ENCODE data around the gene OSBPL9.
"Not testable (repeated sequence)": the region's sequence is repeated elsewhere in the genome, so short reads cannot be mapped to it uniquely, and the experiment has no call there.

Gene OSBPL9

GRCh38 chr1:51799372-51799771 lies 182.5 kb downstream of the OSBPL9 start:
- no peak for DNase-seq

DNA sequence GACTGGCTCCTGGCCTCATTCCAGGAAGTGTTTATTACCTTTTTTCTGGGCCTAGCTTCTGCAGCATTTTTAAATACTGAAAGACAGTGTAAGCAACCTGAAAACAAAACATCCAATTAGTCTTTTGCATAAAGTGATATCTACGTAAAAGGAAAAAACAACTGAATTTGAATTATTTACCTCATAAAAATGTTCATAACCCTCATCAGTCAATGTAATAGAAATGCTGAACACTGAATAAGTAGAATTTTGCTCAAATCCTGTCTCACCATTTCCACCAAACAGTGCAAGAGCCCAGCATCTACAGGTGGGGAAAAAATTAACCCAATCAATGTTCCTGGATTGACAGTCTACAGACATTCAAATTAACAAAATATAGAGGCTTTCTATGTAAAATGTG lies 197.6 kb downstream of the OSBPL9 start:
- no peak for DNase-seq

DNA sequence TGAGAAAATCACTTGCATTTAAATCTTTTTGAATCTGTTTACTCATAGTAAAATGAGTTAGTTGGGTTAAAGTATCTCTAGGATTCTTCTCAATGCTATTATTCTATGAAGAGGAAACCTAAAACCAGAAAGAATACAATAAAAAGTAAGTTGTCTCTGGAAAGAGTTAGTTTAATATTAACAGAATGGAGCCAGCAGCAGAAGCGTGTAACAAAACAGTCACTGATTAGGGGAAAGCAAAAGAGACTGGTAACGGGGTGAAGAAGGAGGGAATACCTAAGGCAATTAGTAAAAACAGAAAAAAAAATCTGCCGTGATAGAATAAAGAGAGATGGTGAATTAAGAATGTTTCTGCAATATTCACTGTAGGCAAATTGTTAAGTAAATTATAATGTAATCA lies 201.6 kb downstream of the OSBPL9 start:
- DNase-seq = no peak

GRCh38 chr1:51819021-51819420 lies 202.1 kb downstream of the OSBPL9 start:
- DNase-seq = not testable (repeated sequence)

DNA sequence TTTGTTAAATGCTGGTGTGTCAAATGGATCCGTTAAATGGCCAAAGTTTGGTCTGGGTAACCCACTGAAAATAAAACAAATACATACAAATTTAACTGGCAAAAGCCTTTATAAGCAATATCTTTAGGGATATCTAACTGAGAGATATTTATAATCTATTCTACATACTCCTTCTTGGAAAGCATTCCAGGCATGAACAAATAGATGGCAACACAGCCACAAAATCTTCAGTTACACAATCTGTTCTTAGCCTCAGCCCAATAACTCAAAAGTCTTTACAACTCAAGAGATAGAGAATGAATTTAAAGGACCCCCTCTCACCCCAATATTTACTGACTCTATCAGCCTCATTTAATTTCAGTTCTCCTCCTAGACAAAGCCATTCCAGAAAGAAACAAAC lies 202.9 kb downstream of the OSBPL9 start:
- no peak for DNase-seq

DNA sequence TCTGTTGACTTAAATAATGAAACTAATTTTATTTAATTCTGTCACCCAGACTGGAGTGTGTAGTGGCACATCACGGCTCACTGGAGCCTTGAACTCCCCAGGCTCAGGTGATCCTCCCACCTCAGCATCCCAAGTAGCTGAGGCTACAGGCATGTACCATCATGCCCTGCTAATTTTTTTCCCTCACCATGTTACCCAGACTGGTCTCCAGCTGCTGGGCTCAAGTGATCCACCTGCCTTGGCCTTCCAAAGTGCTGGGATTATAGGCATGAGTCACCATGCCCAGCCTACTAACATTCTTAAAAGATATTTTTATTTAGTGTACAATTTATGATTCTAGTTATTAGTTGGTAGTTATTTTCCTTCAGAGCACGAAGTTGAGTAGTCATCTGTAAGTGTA lies 212.2 kb downstream of the OSBPL9 start:
- DNase-seq = no peak

- DNase-seq = no peak
Observed at GRCh38 chr1:51833700-51834099, 216.8 kb downstream of the OSBPL9 start.

DNA sequence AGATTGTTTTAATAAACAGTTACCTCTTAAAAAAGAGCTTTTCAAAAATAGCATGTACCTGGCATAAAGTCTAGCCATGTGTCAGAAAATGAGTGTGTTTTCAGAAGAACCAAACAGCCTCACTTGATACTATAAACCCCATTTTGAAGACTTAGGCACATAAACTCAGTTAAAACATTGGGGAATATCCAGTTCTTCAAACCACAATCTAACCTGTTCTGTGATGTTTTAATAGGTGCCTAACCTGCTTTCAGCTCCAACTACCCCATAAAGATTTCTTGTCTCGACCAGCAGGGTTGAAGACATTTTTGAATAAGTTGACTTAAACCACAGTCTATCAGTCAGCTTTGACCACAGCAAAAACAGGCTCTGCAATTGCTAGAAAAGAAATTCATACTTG lies 220.4 kb downstream of the OSBPL9 start:
- DNase-seq = no peak
